Measurements from ENCODE around the gene PINK1.

DNA sequence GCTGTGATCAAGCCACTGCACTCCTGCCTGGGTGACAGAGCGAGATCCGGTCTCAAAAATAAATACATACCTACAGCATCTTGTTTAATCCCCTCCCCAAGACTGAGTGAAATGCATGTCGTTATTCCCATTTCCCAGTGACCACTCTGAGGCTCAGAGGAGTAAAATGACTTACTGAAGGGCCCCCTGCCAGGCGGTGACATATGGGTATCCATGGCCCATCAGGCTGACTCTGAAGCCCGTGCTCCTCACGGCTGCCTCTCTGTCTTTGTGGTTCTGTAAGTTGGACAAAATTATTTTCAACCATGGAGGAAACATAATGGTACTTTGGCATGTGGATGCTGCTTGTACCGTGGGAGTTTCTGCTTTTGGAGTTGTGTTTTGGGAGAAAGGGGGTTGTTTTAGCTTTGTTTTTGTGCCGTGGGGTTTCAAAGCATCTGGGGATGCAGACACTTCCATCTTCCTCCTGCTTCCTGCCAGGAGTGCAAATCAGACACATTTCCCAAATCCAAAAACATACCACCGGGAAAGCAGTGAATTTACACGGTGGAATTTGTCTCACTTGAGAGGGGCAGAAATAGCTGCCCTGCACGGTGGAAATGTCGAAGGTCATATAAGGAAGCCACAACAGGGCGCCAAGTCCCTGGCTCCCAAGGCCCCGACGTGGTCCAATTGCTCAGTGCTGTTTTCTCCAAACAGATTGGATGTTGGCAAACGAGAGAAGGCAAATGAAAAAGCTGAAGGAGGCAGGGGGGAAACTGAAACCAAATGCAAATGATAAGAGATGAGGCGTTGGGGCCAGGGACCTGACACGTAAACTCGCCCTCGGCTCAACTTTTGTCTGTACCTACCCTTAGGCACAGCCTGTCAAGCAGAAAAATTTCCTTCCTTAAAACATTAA, 17.1 kb upstream of the PINK1 start:
- TF ChIP-seq, protein P1, sequence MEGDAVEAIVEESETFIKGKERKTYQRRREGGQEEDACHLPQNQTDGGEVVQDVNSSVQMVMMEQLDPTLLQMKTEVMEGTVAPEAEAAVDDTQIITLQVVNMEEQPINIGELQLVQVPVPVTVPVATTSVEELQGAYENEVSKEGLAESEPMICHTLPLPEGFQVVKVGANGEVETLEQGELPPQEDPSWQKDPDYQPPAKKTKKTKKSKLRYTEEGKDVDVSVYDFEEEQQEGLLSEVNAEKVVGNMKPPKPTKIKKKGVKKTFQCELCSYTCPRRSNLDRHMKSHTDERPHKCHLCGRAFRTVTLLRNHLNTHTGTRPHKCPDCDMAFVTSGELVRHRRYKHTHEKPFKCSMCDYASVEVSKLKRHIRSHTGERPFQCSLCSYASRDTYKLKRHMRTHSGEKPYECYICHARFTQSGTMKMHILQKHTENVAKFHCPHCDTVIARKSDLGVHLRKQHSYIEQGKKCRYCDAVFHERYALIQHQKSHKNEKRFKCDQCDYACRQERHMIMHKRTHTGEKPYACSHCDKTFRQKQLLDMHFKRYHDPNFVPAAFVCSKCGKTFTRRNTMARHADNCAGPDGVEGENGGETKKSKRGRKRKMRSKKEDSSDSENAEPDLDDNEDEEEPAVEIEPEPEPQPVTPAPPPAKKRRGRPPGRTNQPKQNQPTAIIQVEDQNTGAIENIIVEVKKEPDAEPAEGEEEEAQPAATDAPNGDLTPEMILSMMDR (conservative IDR thresholded peaks at IDR 0.05 in 1 of 2, IDR thresholded peaks at IDR 0.05 in 1 of 2; ENCODE audit: low read depth in 1 of 2, low read length in 2 of 2): no peak
- TF ChIP-seq EZH2 (IDR thresholded peaks at IDR 0.05; ENCODE audit: low read length, missing control alignments): no peak
